GM19455 (cell line): ENCODE measurements around the gene NCAM1.
"Not testable (repeated sequence)": the region's sequence is repeated elsewhere in the genome, so short reads cannot be mapped to it uniquely, and the experiment has no call there.

Experiments
- ATAC-seq: cut with Tn5 transposase; IDR thresholded peaks from one replicate; pipeline ENCODE4 v1.9.1; 2021; ENCODE audit not compliant: unreplicated experiment

Gene NCAM1

DNA sequence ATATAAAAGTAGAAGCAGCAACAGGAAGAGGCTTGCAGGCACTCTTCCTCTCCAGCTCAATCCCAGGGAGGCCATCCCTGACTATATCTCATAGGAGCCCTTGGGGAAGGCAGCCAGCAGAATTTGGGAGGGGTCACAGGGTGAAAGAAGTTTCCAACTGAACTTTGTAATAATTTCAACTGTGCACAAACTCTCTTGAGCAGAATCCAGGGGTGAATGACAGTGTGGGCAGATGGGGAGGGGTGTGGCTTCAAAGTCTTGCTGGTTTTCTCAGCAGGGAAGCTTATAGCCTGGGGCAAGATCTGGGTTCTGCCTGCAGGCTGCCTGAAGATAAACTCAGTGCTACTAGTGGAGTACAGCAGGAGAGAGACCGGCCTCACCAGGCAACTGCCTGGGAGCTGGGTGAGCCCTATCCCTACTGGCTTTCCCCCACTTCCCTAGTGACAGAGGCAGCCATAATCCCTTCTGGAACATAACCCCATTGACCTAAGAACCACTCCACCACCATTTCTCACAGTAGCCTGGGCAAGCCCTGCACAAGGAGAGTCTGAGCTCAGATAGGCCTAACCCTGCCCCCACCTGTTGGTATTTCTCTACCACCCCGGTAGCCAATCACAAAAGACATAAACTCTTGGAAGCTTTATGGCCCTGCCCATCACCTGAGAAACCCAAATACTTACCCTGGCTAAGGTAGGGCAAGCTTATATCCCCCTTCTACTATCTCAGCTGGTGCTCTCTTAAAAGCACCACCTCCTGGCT, 335.4 kb downstream of the NCAM1 start:
- no peak for ATAC-seq

DNA sequence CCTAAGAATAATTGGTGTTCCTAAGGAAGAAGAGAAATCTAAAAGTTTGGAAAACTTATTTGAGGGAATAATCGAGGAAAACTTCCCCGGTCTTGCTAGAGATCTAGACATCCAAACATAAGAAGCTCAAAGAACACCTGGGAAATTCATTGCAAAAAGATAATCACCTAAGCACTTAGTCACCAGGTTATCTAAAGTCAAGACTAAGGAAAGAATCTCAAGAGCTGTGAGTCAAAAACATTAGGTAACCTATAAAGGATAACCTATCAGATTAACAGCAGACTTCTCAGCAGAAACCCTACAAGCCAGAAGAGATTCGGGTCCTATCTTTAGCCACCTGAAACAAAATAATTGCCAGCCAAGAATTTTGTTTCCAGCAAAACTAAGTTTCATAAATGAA, 337.3 kb downstream of the NCAM1 start:
- not testable (repeated sequence) for ATAC-seq

DNA sequence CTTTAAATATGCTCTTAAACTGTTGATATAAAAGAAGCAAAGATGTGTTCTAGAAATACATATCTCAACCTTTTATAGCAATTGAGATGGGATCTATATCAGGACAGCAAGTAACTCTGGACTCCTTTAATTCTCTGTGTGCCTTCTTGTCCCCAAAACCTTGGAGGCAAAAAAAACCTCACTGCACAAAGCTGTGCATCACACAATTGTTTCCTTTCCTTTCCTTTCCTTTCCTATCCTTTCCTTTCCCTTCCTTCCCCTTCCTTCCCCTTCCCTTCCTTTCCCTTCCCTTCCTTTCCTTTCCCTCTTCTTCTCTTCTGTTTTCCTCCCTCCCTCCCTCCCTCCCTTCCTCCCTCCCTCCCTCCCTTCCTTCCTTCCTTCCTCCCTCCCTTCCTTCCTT, 343.7 kb downstream of the NCAM1 start:
- no peak for ATAC-seq

- no peak for ATAC-seq
These were observed 344.5 kb downstream of the NCAM1 start for GRCh38 chr11:113305440-113306336.

- no peak for ATAC-seq
These were observed 347.4 kb downstream of the NCAM1 start for GRCh38 chr11:113308601-113309000.

DNA sequence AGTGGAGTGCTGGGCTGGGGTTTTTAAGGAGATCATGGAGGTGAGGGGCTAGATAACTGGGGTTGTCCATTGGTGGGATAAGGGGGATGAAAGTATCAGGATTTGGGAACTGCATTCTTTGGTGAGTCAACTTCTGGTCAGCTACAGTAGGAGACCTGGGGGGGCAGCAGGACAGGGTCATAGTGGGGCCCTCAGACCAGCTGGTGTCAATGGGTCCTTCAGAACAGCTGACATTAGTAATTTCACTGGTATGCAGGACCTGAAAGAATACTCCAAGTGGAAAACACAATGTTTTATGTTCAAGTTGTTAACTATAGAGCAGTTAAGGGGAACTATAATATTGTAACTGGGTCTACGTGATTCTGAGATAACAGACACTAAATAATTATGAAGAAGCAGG, 350.3 kb downstream of the NCAM1 start:
- ATAC-seq = no peak

DNA sequence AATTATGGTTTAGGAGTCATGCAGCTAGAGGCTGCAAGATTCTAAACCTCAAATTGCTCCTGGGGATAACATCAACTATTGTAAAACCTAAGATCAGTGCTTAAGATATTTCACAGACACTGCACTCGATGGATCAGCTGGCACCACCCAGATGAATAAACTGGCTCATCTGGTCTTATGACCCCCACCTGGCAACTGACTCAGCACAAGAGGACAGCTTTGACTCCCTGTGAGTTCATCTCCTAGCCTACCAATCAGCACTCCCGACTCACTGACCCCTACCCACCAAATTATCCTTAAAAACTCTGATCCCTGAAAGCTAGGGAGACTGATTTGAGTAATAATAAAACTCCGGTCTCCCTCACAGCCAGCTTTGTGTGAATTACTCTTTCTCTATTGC, 352.4 kb downstream of the NCAM1 start:
- no peak for ATAC-seq

DNA sequence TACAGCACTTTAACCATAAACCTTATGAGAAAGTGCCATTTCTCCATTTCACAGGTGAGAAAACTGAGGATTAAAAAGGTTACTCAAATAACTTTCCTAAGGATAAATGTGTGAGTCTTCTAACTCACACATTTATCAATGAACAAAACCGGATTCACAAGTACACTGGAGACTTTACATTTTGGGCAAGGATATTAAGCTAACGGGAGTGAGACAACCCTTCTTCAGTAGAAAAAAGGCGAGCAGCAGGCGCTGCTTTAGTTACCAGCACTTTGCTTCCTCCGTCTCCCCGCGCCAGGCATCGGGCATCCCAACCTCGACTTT, 352.8 kb downstream of the NCAM1 start:
- ATAC-seq = no peak

- peak; percentile 98 for ATAC-seq
These were observed 353.4 kb downstream of the NCAM1 start, which contains the start of gene TTC12 for GRCh38 chr11:113314389-113315301. Gene TTC12 (plus strand): TSS chr11:113314583. CDS start chr11:113316258, 1,675 bp downstream.

- no peak for ATAC-seq
These were observed 354.6 kb downstream of the NCAM1 start for GRCh38 chr11:113315811-113316210.

DNA sequence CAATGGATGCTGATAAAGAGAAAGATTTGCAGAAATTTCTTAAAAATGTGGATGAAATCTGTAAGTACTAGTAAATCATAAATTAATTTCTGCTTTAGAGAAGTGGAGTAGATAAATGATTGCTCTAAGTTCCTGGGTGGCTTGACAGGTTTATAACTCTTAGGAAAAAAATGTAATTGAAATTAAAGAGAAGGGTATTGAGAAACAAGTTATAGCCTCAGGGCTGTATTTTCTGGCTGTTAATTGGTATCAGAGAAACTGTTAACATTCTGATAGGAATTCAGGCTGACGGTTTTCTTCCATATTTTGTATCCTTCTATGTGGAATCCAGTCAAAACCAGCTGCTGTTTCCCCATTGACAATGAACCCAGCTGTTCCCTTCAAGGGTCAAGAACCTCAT, 355.0 kb downstream of the NCAM1 start:
- no peak for ATAC-seq

DNA sequence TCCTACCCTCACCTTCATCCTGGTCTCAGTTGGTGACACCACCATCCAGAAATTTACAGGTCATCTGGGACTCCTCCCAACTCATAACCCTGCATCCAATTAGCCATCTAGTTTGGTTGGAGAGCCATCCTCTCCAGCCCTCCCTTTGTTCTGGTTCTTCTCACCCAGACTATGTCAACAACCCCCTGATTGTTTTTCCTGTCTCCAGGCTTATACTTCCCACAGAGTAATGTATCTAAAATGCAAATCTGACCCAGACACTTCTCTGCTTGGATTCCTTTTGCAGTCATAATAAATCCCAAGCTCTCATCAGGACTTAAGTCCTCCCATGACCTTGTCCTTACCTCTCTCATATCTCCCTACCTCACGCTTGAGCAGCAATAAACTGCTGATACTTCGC, 356.1 kb downstream of the NCAM1 start:
- ATAC-seq = no peak

GRCh38 chr11:113319085-113319484, 357.9 kb downstream of the NCAM1 start:
- ATAC-seq = no peak

DNA sequence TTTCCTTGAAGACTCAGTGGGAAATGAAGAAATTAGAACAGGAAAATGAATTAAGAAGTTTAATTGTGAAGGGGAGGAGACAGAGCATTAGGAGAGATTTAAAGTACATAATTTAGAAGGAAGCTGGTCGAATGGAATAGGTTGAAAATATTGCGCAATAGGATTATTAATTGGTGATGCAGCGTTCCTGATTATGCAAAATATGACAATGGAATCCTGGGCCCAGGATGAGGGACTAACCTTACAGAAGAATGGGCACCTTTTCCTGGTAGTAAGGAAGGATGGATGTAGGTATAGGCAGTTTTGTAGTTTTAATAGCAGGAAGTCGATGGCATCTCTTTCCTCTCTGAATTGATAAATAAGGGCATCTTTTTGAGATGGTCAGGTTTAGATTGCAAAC, 360.9 kb downstream of the NCAM1 start:
- ATAC-seq = no peak

DNA sequence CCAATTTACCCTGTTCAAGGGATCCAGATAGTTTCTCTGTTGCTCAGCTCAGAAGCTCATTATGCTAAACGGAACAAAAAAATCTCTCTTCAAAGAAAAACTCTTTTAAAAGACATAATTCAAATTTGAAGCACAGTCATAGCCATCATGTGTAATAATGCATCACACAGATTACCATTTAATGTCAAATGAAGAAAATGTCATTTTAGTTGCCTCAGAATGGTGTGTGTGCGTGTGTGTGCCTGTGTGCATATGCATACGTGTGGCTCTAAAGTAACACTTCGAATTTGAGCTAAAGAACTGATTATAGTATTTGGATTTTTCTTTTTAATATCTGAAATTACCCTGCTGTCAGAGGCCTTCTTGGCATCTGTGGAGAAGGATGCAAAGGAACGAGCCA, 363.0 kb downstream of the NCAM1 start:
- ATAC-seq = no peak
